NOMO-1 treated with dmso at 0.1 percent for 144 hours (cell line): ENCODE measurements around the gene BAG1.

Experiments used
- DNase-seq: peaks from one replicate; lab custom pipeline; 2025; ENCODE audit not compliant: unreplicated experiment; lab: John Stamatoyannopoulos, UW

BAG1 gene

GRCh38 chr9:33245341-33245740 lies 19.2 kb downstream of the BAG1 start:
- DNase-seq = no peak

- DNase-seq = no peak
Observed at GRCh38 chr9:33244137-33244784, 20.2 kb downstream of the BAG1 start.

GRCh38 chr9:33242609-33243134 lies 21.8 kb downstream of the BAG1 start:
- DNase-seq = no peak

GRCh38 chr9:33241298-33241697 lies 23.2 kb downstream of the BAG1 start:
- no peak for DNase-seq

- DNase-seq = no peak
Observed at GRCh38 chr9:33239921-33240320, 24.6 kb downstream of the BAG1 start, which contains the start of gene SPINK4. TSS of gene SPINK4 (plus strand) at chr9:33240167. CDS start at chr9:33240209, 42 bp downstream.

- DNase-seq = no peak
Observed at GRCh38 chr9:33236571-33236970, 27.9 kb downstream of the BAG1 start.

GRCh38 chr9:33234511-33235467 lies 29.7 kb downstream of the BAG1 start:
- DNase-seq = no peak

GRCh38 chr9:33233626-33234342 lies 30.7 kb downstream of the BAG1 start:
- no peak for DNase-seq

- DNase-seq = no peak
Observed at GRCh38 chr9:33232815-33233214, 31.7 kb downstream of the BAG1 start.

- DNase-seq = no peak
Observed at GRCh38 chr9:33231623-33231942, 32.9 kb downstream of the BAG1 start.

- DNase-seq = no peak
Observed at GRCh38 chr9:33230756-33231622, 33.5 kb downstream of the BAG1 start.

- no peak for DNase-seq
Observed at GRCh38 chr9:33229359-33230114, 35.0 kb downstream of the BAG1 start.

GRCh38 chr9:33228606-33229005 lies 35.9 kb downstream of the BAG1 start:
- DNase-seq = no peak

GRCh38 chr9:33227741-33228140 lies 36.8 kb downstream of the BAG1 start:
- no peak for DNase-seq

- DNase-seq = peak; percentile 98
Observed at GRCh38 chr9:33227008-33227398, 37.5 kb downstream of the BAG1 start.

GRCh38 chr9:33225319-33226147 lies 39.0 kb downstream of the BAG1 start:
- DNase-seq = peak; percentile 67

- DNase-seq = peak; percentile 12
Observed at GRCh38 chr9:33223696-33224095, 40.8 kb downstream of the BAG1 start.

GRCh38 chr9:33222031-33222430 lies 42.5 kb downstream of the BAG1 start:
- DNase-seq = no peak

- no peak for DNase-seq
Observed at GRCh38 chr9:33221568-33221884, 43.0 kb downstream of the BAG1 start.
